CD8-positive, alpha-beta memory T cell (primary cell): ENCODE results near the gene TH. TPM values are rescaled to one million over a fixed set of nuclear protein-coding genes. Genes with fewer than 3 reads are reported as not detected.
"Not testable (repeated sequence)": the region's sequence is repeated elsewhere in the genome, so short reads cannot be mapped to it uniquely, and the experiment has no call there.

Experiments used
- CTCF ChIA-PET: fragments of 350-600 bp; sonication (Branson Sonifier 250); formaldehyde crosslinking; loops from one replicate; lab custom pipeline; 2021; ENCODE audit warnings: antibody characterized with exemption; lab: Charles Lee
- POLR2A ChIA-PET: fragments of 350-600 bp; sonication (Branson Sonifier 250); formaldehyde crosslinking; loops from one replicate; lab custom pipeline; 2021; ENCODE audit warnings: antibody characterized with exemption; lab: Charles Lee
- DNase-seq, 5 donors: peaks; one replicate each; pipeline versions ENCODE4 v3.0.0 to v3.0.0-alpha.2; 2020 to 2022; ENCODE audit warnings: mixed read lengths in 1 of 5
- H3K27ac ChIP-seq: one replicate; pipeline ENCODE4 v1.7.0; 2013; ENCODE audit warnings: low read depth, mild to moderate bottlenecking, low read length, moderate library complexity
- H3K27me3 ChIP-seq: 2 replicates; pipeline ENCODE4 v1.7.0; 2013; ENCODE audit warnings: low read length, mild to moderate bottlenecking; ENCODE audit not compliant: insufficient read depth, poor library complexity, severe bottlenecking
- H3K36me3 ChIP-seq: 2 replicates; pipeline ENCODE4 v1.7.0; 2013; ENCODE audit warnings: mild to moderate bottlenecking, low read length, moderate library complexity; ENCODE audit not compliant: insufficient read depth
- H3K4me1 ChIP-seq: 2 replicates; pipeline ENCODE4 v1.7.0; 2013; ENCODE audit warnings: mild to moderate bottlenecking, low read length, moderate library complexity; ENCODE audit not compliant: insufficient read depth
- H3K4me3 ChIP-seq: 2 replicates; pipeline ENCODE4 v1.7.0; 2013; ENCODE audit warnings: mild to moderate bottlenecking, low read length
- H3K9me3 ChIP-seq: 2 replicates; pipeline ENCODE4 v1.7.0; 2013; ENCODE audit warnings: mild to moderate bottlenecking, low read length
- H3K27ac Mint-ChIP-seq, 8 donors: one replicate each; pipeline ENCODE4 v1.8.0; 2020 to 2021; ENCODE audit warnings: mixed read lengths in 8 of 8, mild to moderate bottlenecking in 6 of 8, inconsistent platforms in 3 of 8, moderate library complexity in 3 of 8
- H3K27me3 Mint-ChIP-seq, 2 donors: one replicate each; pipeline ENCODE4 v1.8.0; 2020 to 2021; ENCODE audit warnings: mixed read lengths in 2 of 2, mild to moderate bottlenecking in 1 of 2, moderate library complexity in 1 of 2
- H3K36me3 Mint-ChIP-seq, 3 donors: one replicate each; pipeline ENCODE4 v1.8.0; 2020 to 2021; ENCODE audit warnings: mixed read lengths in 3 of 3, inconsistent platforms in 1 of 3, mild to moderate bottlenecking in 1 of 3
- H3K4me1 Mint-ChIP-seq, 3 donors: one replicate each; pipeline ENCODE4 v1.8.0; 2020 to 2021; ENCODE audit warnings: mixed read lengths in 3 of 3, inconsistent platforms in 1 of 3, mild to moderate bottlenecking in 1 of 3
- H3K4me3 Mint-ChIP-seq, 7 donors: one replicate each; pipeline ENCODE4 v1.8.0; 2020 to 2021; ENCODE audit warnings: mixed read lengths in 7 of 7, mild to moderate bottlenecking in 6 of 7, moderate library complexity in 4 of 7, inconsistent platforms in 2 of 7
- H3K9me3 Mint-ChIP-seq, 5 donors: one replicate each; pipeline ENCODE4 v1.8.0; 2020 to 2022; ENCODE audit warnings: mixed read lengths in 5 of 5, mild to moderate bottlenecking in 3 of 5, moderate library complexity in 2 of 5, inconsistent platforms in 1 of 5
- polyA plus RNA-seq: library from polyadenylated mRNA; unstranded; fragments of 300-500 nt; fragmentation: Illumina TruSeq; gene quantifications from one replicate; pipeline ENCODE4 v1.2.3, GENCODE V29; 2021
- total RNA-seq, 2 experiments: library from RNA; stranded (reverse); gene quantifications; one replicate each; pipeline ENCODE4 v1.2.3, GENCODE V29; 2021

Gene TH
- total and polyA plus RNA-seq, 3 experiments from 2014 or later = not detected

DNA sequence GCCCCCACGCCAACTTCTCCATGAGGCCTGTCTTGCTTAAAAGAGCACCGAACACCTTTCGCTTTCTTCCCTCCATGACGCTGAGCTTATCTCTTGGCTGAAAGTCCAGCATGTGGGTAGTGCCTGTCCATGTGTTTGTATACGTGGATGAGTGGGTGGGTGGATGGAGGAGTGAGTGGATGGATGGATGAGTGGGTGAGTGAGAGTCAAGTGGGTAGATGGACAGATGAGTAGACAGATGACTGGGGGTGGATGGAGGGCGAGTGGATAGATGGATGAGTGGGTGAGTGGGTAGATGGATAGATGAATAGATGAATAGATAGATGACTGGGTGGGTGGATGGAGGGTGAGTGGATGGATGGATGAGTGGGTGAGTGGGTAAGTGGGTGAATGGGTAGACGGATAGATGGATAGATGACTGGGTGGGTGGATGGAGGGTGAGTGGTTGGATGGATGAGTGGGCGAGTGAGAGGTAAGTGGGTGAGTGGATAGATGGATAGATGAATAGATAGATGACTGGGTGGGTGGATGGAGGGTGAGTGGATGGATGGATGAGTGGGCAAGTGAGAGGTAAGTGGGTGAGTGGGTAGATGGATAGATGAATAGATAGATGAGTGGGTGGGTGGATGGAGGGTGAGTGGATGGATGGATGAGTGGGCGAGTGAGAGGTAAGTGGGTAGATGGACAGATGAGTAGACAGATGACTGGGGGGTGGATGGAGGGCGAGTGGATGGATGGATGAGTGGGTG lies 46.7 kb downstream of the TH start:
- H3K4me1 Mint-ChIP-seq, CTCF ChIA-PET, H3K4me1 ChIP-seq, H3K36me3 Mint-ChIP-seq, H3K4me3 Mint-ChIP-seq, H3K27me3 ChIP-seq, H3K9me3 Mint-ChIP-seq, H3K27ac ChIP-seq, H3K27ac Mint-ChIP-seq, POLR2A ChIA-PET, H3K9me3 ChIP-seq, H3K36me3 ChIP-seq, H3K4me3 ChIP-seq: not testable (repeated sequence)
- DNase-seq = peak in 1 of 5 donors; percentile 12
- peaks cover 9 to 20% of the 10 kb centered on the region in 2 donors for H3K27me3 Mint-ChIP-seq

DNA sequence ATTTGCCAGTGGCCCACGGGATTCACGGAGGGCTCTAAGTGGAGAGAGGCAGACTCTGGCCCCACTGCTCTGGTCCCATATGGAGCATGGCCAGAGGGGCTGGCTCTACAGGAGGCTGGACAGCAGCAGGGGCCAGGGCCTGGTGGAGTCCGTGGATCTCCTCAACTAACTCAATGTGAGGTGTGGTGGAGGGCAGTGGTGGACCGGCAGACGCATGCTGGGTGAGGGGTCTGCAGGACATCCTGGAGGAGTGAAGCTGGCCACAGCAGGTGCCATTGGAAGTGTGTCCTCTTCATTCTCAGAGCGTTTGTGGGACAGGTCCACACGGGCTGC lies 48.0 kb downstream of the TH start:
- H3K36me3 Mint-ChIP-seq = no peaks in the 10 kb centered on the region
- peaks cover 9 to 28% of the 10 kb centered on the region in 2 donors for H3K27me3 Mint-ChIP-seq
- no peaks in the 10 kb centered on the region for H3K4me1 Mint-ChIP-seq
- Histone ChIP-seq H3K4me3 (no peak overlapping the region), H3K27me3 (peaks cover 4% of the 10 kb centered on the region), H3K4me1 (no peaks in the 10 kb centered on the region), H3K9me3 (no peaks in the 10 kb centered on the region), H3K27ac (no peak overlapping the region), H3K36me3 (no peaks in the 10 kb centered on the region)
- POLR2A ChIA-PET = no interaction called here
- CTCF ChIA-PET = interaction anchor here (0.7 kb wide), 1 partner anchor 28 kb away, joined by 3 read pairs; no protein-coding TSS in a partner anchor
- peak in 1 of 5 donors; percentile 26 for DNase-seq
- peaks cover 0 to 2% (median 0%) of the 10 kb centered on the region in 5 donors for H3K9me3 Mint-ChIP-seq
- no peak overlapping the region for H3K27ac Mint-ChIP-seq
- no peak overlapping the region for H3K4me3 Mint-ChIP-seq

DNA sequence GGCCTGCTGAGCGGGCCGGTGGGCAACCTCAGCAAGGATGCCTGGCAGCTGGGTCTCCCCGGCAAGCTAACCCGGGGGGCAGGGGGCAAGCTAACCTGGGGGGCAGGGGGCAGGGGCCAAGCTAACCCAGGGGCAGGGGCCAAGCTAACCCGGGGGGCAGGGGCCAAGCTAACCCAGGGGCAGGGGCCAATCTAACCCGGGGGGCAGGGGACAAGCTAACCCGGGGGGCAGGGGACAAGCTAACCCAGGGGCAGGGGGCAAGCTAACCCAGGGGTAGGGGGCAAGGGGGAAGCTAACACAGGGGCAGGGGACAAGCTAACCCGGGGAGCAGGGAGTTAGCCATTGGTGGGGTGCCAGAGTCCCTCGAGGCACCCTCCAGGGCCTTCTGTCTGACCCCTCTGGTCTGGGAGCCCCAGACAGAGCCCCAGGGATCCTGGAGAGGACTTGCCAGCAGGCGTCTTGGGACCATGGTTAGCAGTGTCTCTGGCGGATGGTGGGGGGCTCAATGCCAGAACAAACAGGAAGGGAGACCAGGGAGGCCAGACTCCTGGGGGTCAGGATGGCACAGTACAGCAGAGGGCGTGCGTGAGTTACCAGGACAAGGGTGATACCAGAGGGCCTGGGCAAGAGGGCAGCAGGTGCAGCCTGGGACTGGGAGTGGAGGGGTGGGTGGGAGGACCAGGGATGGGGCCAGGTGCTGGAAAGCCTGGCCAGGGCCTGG lies 48.5 kb downstream of the TH start:
- CTCF ChIA-PET = no interaction called here
- no peaks in the 10 kb centered on the region for H3K36me3 Mint-ChIP-seq

DNA sequence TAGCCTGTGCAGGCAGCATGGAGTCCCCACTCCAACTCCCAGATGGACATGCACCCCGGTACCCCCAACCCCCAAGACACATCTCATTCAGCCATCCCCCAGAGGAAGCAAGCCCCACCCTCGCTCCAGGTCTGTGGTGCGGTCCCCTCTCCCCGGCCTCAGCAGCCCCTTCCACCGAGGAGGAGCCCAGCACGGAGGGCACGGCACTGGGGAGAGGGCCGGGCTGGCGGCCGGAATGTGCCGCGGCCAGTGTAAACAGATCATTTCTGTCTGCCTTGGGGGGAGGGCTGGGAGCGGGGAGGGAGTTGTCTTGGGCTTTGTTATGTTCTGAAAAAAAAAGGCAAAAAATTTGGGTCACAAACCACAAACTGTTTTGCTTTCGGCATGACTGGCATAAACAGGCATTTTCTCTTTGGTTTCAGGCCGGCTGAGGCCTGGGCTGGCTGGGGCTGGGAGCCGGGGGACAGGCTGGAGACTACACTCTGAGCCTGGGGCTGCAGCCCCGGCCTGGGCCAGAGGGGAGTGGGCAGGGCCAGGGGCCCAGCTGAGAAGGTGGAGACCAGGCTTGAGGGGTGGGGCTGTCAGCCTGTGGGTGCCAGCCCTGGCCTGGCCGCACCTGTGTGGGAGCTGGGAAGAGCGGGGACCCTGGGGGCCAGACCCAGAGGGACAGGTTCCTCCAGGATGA lies 49.3 kb downstream of the TH start:
- peaks cover 4% of the 10 kb centered on the region for H3K27me3 ChIP-seq
- no peak overlapping the region for H3K4me3 Mint-ChIP-seq
- no peak overlapping the region for H3K27ac ChIP-seq
- ChIA-PET POLR2A (no interaction called here), CTCF (no interaction called here)
- no peaks in the 10 kb centered on the region for H3K36me3 ChIP-seq
- H3K27ac Mint-ChIP-seq = no peak overlapping the region
- H3K4me3 ChIP-seq = no peak overlapping the region
- no peaks in the 10 kb centered on the region for H3K4me1 ChIP-seq
- peaks cover 0 to 2% (median 0%) of the 10 kb centered on the region in 5 donors for H3K9me3 Mint-ChIP-seq
- DNase-seq = peak in 1 of 5 donors; percentile 41
- peaks cover 9 to 33% of the 10 kb centered on the region in 2 donors for H3K27me3 Mint-ChIP-seq
- no peaks in the 10 kb centered on the region for H3K4me1 Mint-ChIP-seq
- H3K9me3 ChIP-seq = no peaks in the 10 kb centered on the region
- no peaks in the 10 kb centered on the region for H3K36me3 Mint-ChIP-seq

More for the DNA sequence above, 48.5 kb downstream of the TH start:
- Histone ChIP-seq H3K9me3 (no peaks in the 10 kb centered on the region), H3K36me3 (no peaks in the 10 kb centered on the region), H3K27me3 (peaks cover 4% of the 10 kb centered on the region), H3K4me1 (no peaks in the 10 kb centered on the region), H3K4me3 (no peak overlapping the region), H3K27ac (no peak overlapping the region)
- Mint-ChIP-seq H3K27ac (no peak overlapping the region), H3K4me3 (no peak overlapping the region), H3K27me3 (peaks cover 9 to 33% of the 10 kb centered on the region in 2 donors), H3K9me3 (peaks cover 0 to 2% (median 0%) of the 10 kb centered on the region in 5 donors), H3K4me1 (no peaks in the 10 kb centered on the region)
- peak in 1 of 5 donors; percentile 36 for DNase-seq
- POLR2A ChIA-PET = no interaction called here

DNA sequence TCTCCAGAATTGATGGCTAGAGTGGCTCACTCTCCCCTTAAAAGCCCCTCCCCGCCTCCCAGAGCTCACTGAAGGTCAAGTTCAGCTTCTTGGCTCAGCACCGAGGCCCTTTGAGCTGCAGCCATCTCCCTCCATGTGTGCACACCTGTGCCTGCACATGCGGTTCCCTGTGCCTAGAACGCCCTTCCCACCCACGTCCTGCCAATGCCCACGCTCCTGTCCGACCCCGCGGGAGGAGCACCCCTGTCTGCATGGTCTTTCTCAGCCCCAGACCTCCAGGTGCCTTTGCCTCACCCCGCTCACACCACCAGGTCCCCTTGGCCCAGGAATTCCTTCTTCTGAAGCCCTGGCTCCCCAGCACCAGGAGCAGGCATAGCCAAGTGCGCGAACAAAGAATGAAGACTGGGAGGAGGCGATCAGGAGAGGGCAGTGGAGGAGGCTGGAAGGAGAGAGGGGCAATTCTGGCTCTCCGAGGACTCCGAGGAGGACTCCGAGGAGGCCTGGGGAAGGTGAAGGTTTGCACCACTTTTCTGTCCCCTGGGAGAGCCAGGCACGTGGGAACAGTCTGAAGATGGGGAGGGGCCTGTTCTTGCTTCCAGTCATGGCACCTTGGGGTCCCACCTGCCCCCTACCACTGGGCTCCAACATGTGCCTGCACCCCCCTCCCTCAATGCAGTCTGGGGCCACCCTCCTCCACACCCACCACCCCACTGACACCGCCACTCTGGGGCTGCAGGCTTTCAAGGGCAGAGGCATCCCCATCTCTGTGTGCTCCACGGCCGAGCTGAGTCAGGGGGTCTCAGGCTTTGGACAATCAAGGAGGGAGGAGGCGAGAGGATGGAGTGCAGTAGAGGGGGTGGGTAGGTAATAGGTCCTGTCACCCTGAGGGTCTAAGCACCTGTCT lies 50.1 kb downstream of the TH start:
- ChIA-PET CTCF (no interaction called here), POLR2A (no interaction called here)
- no peak overlapping the region for H3K27ac ChIP-seq
- Mint-ChIP-seq H3K4me3 (no peak overlapping the region), H3K36me3 (no peaks in the 10 kb centered on the region), H3K27me3 (peaks cover 7 to 34% of the 10 kb centered on the region in 2 donors), H3K9me3 (peaks cover 0 to 2% (median 0%) of the 10 kb centered on the region in 5 donors), H3K27ac (no peak overlapping the region), H3K4me1 (no peaks in the 10 kb centered on the region)
- no peaks in the 10 kb centered on the region for H3K9me3 ChIP-seq
- no peak overlapping the region for H3K4me3 ChIP-seq
- H3K4me1 ChIP-seq = no peaks in the 10 kb centered on the region
- H3K36me3 ChIP-seq = no peaks in the 10 kb centered on the region
- peak in 1 of 5 donors; percentile 22 for DNase-seq
- peaks cover 4% of the 10 kb centered on the region for H3K27me3 ChIP-seq

DNA sequence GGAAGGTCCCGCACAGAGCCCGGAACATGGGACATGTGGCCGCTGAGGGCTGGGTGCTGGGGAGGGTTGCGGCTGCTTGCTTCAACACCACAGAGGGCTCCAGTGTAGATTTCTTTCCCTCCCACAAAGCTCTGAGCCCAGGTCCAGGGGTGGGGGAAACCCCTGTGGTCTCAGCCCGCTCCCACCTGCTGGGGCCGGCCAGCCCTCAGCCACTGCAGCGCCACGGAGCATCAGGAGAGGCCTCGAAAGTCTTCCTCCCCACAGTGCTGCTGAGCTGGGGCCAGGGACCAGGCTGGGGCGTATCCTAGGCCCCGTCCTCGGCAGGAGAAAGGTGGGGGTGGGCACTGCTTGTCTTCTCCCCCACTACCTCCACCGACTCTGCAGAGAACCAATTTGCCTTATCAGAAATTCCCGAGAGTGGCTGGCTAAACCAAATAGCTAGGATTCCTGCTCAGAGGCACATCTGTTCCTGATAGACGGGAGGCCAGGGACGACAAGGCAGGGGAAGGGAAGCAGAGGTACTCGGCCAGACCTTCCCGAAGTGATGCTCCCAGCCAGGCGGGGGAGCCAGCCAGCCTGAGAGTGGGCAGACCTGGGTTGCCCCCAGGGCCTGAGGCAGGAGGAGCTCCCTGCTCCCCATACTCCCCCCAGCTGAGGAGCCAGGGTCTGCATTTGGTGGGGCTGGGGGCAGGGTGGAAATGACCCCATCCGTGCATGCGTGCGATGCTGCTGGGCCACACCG lies 51.1 kb downstream of the TH start:
- Mint-ChIP-seq H3K36me3 (no peaks in the 10 kb centered on the region), H3K27ac (no peak overlapping the region), H3K27me3 (peaks cover 7 to 38% of the 10 kb centered on the region in 2 donors), H3K9me3 (peaks cover 0 to 4% (median 0%) of the 10 kb centered on the region in 5 donors), H3K4me1 (no peaks in the 10 kb centered on the region), H3K4me3 (no peak overlapping the region)
- Histone ChIP-seq H3K27ac (no peak overlapping the region), H3K4me1 (no peaks in the 10 kb centered on the region), H3K27me3 (peaks cover 4% of the 10 kb centered on the region), H3K9me3 (no peaks in the 10 kb centered on the region), H3K4me3 (no peak overlapping the region), H3K36me3 (no peaks in the 10 kb centered on the region)
- DNase-seq = peak in 1 of 5 donors; percentile 26
- ChIA-PET CTCF (no interaction called here), POLR2A (no interaction called here)

DNA sequence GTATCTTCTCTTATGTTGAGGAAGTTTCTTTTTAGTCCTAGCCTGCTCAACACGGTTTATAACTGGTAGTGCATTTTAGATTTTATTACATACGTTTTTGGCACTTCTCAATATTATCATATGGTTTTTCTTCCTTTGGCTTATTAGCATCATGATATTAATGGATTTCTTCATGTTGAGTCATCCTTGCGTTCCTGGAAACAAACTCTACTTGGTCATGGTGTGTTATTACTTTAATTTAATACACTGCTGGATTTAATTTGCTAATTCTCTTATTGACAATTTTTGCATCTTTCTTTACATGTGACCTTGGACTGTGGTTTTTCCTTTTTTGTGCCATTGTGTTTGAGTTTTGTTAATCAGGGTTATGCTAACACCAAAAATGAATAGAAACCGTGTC lies 52.9 kb downstream of the TH start:
- no peaks in the 10 kb centered on the region for H3K4me1 ChIP-seq
- DNase-seq = no peak
- Mint-ChIP-seq H3K27me3 (peaks cover 1 to 29% of the 10 kb centered on the region in 2 donors), H3K4me3 (no peak overlapping the region), H3K27ac (no peak overlapping the region), H3K9me3 (peaks cover 0 to 4% (median 0%) of the 10 kb centered on the region in 5 donors), H3K4me1 (no peaks in the 10 kb centered on the region), H3K36me3 (no peaks in the 10 kb centered on the region)
- no peak overlapping the region for H3K4me3 ChIP-seq
- peaks cover 4% of the 10 kb centered on the region for H3K27me3 ChIP-seq
- POLR2A ChIA-PET = no interaction called here
- no peak overlapping the region for H3K27ac ChIP-seq
- CTCF ChIA-PET = no interaction called here
- H3K9me3 ChIP-seq = no peaks in the 10 kb centered on the region
- H3K36me3 ChIP-seq = no peaks in the 10 kb centered on the region
